ENCODE measurements around the gene VASH2. TPM values are rescaled to one million over a fixed set of nuclear protein-coding genes. Genes with fewer than 3 reads are reported as not detected.

The VASH2 gene
- total RNA-seq, 1 donor from 2014 or later: 17.3 TPM

GRCh38 chr1:212930986-212931678 lies 19.2 kb upstream of the VASH2 start:
- DNase-seq: no peak

DNA sequence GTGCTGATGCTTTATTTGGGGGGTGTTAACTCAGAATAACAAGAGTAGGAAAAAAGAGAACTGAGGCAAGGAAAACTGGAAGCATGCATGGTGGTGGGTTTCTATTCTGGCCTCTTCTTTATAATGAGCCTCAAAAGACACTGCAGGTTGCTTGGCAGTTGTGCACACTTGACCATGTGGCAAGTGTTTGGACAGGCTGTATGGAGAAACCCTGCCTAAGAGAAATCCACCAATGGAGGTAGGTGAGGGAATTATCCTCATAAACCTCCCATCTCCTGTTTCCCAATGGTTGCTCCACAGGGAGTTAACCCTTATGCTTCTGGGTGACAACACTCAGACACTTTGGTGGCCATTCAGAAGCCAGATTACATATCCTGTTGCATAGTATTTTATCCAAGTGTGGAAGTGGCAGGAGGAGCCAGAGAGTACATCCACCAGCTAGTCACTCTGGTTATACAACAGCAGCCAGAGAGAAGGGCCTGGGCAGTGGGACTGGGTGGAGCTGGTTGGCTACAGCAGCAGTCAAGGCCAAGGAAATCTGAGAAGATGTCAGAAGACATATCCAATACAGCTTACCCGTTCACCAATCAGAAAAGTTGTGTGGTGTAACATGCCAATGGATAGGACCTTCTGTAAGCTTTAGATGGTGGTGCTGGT lies 16.4 kb upstream of the VASH2 start:
- no peak for DNase-seq

DNA sequence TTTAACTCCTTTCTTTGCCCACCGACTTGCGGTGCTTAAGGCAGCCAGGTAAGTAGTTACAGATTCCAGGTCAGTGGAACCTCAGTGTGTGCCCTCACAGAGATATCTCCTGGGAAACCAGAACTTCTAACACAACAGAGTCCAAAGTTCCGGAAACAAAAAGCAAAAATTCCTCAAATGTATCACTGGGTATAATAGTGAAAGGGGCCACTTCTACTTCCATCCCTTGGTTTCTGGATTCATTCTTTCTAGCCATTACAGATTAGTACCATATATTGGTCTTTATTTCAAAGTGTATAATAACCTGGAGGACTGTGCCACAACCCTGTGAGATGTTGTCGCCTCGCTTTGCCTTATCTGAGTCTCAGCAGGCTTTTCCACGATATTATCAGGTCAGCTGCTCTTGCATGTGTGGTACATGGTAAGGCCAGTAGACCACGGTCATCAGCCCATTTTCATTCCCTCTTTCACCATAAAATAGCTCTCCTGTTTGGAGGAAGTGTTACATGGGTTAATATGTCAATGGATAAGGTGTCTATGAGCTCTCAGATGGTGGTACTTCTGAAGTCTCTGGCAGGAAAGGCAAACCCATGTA lies 14.9 kb upstream of the VASH2 start:
- DNase-seq: no peak

GRCh38 chr1:212937034-212937433 lies 13.3 kb upstream of the VASH2 start:
- no peak for DNase-seq

GRCh38 chr1:212938846-212939245 lies 11.5 kb upstream of the VASH2 start:
- no peak for DNase-seq

DNA sequence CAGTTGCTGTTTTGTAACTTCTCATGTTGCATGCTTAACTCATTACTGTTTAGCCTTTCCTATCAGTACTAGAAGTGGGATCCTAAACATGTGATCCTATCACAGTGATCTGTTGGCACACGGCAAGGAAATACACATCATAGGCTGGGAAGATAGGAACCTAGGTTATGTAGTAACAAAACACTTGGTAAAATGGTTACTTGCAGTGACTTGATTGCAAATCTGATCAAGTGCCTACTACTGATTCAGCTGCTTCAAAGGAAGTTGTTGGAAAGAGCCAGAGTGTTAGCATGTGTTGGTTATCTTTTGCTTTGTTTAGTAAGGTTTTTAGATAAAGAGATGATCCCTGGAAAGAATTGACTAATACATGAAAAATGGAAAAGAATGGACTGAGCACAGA lies 8.9 kb upstream of the VASH2 start:
- no peak for DNase-seq

DNA sequence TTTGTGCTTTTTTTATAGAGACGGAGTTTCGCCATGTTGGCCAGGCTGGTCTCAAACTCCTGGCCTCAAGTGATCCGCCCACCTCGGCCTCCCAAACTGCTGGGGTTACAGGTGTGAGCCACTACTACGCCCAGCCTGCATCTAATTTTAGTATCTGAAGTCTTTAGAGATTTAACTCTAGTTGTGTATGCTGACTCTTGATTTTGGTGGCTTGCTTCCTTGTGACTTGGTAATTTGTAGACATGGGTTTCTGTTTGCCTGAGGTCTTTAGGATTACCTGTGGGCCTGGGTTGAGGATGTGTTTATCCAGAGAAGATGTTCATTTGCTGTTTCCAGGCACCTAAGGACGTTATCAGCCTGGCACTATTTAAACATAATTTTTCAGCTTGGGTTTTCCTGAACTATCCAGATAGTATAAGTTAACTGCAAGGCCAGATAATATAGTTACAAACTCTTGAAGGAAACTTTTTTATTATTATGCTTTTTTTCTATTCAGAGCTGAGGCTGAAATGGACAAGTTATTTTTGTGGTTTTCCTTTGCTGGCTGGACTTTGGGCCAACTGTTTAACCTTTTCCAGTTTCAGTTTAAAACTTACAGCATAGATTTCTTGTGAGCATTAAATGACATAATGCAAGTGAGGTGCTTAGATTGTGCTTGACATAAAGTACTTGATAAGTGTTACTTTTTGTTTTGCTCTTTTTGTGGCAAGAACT lies 7.5 kb upstream of the VASH2 start:
- DNase-seq: no peak

DNA sequence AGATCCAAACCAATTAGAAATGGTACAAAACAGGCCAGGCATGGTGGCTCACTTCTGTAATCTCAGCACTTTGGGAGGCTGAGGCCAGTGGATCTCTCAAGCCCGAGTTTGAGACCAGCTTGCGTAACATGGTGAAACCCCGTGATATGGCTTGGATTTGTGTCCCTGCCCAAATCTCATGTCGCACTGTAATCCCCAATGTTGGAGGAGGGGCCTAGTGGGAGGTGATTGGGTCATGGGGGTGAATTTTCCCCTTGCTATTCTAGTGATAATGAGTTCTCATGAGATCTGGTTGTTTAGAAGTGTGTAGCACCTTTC lies 7.0 kb upstream of the VASH2 start:
- DNase-seq: no peak

DNA sequence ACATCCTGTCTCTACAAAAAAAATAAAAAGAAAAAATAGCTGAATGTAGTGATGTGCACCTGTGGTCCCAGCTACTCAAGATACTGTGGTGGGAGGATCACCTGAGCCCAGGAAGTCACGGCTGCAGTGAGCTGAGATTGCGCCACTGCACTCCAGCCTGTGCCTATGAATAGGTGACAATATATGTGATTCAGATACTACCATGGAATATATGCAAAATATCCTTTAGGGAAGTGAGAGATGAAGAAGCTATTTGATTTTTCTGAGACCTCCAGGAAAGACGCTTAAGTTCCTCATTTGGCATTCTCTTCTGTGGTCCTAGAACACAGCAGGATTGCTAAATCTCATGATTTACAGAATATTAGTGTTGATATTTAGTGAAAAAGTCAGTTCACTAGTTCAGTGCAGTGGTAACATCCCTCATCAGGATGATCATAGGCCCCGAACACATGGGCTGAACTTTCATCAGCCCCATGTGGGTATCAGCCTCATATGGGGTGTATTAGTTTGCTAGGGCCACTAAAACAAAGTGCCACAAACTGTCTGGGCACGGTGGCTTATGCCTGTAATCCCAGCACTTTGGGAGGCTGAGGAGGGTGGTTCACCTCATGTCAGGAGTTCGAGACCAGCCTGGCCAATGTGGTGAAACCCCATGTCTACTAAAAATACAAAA lies 6.0 kb upstream of the VASH2 start:
- no peak for DNase-seq

DNA sequence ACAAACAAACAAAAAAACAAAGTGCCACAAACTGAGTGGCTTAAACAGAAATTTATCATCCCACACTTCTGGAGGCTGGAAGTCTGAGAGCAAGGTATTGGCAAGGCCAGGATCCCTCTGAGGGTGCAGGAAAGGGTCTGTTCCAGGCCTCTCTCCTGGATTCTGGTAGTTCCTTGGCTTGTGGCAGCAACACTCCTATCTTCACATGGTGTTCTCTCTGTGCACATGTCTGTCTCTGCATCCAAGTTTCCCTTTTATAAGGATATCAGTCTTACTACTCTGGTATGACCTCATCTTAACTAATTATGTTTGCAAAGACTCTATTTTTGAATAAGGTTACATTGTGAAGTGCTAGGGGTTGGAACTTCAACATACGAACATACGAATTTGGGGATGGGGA lies 5.3 kb upstream of the VASH2 start:
- DNase-seq: no peak

GRCh38 chr1:212945463-212946160 lies 4.7 kb upstream of the VASH2 start:
- DNase-seq: no peak

DNA sequence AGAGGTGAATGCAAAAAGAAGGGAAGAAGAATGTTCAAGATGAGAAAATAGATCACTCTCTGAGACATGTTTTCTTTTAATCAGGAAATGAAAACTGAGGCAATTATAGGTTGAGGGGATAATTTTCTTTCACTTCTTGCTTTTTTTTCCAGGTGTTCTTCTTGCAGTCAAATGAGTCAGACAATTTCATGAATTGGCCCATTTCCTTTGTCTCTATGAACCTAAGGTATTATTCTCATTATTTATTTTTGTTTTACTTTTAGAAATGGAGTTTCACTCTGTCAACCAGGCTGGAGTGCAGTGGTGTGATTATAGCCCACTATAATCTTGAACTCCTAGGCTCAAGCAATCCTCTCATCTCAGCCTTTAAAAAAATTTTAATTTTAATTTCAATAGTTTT lies 3.5 kb upstream of the VASH2 start:
- no peak for DNase-seq

- DNase-seq: no peak
Observed at GRCh38 chr1:212949771-212950170, 570 bp upstream of the VASH2 start.

DNA sequence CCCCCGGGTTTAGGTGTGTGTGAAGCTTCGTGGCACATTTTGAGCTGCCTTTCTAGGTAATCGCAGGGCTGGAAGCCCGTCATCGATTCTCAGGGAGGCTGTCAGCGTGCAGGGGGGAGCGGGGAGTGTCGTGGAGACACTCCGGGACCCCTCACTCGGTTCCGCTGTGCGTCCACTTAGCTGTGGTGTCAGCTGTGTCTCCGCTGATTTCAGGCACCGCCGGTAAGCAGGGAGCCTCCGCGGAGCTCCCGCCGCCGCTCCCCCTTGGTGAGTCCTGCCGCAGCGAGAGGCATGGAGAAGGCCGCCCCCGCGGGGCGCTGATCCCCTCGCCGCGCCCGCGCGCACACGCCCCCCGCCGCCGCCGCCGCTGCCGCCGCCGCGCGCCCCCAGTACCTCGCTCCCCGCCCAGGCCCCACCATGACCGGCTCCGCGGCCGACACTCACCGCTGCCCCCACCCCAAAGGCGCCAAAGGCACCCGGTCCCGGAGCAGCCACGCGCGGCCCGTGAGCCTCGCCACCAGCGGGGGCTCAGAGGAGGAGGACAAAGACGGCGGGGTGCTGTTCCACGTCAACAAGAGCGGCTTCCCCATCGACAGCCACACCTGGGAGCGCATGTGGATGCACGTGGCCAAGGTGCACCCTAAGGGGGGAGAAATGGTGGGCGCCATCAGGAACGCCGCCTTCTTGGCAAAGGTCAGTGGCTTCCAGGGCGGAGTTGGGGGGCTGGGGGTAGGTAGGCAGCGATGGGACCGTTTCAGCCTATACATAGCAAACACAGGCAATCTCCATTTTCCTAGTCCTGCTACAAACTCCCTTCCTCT lies 995 bp downstream of the VASH2 start:
- DNase-seq: peak; percentile 30

- DNase-seq: peak; percentile 27
Observed at GRCh38 chr1:212951947-212952640, 1.8 kb downstream of the VASH2 start.

GRCh38 chr1:212952641-212952976 lies 2.3 kb downstream of the VASH2 start:
- peak; percentile 91 for DNase-seq

DNA sequence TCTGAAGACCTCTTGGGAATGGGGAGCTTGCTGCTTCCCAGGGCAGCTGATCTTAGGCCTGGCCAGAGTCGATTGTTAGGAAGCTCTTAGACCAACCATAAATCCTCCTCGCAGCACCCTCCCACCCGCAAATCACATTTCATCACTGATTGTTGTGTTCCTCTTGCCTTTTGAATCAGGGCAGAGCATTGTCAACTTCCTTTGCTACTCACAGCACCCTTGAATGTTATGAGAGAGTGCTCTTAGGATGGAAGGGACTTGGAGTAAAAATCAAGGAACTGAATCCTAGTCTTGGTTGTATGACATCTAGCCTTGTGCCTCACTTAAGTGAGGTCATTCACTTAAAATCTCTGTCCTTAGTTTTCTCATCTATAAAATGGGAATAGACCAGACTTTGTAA lies 3.0 kb downstream of the VASH2 start:
- no peak for DNase-seq

GRCh38 chr1:212954514-212954913 lies 4.2 kb downstream of the VASH2 start:
- DNase-seq: no peak

- no peak for DNase-seq
Observed at GRCh38 chr1:212955098-212955497, 4.8 kb downstream of the VASH2 start.

GRCh38 chr1:212955961-212956620 lies 5.8 kb downstream of the VASH2 start:
- DNase-seq: no peak

Data from tongue (tissue), 2 donors.